ENCODE measurements around the gene ANO4.

GRCh38 chr12:100940503-100940902, 145.9 kb downstream of the ANO4 start:
- TF ChIP-seq, protein P1, sequence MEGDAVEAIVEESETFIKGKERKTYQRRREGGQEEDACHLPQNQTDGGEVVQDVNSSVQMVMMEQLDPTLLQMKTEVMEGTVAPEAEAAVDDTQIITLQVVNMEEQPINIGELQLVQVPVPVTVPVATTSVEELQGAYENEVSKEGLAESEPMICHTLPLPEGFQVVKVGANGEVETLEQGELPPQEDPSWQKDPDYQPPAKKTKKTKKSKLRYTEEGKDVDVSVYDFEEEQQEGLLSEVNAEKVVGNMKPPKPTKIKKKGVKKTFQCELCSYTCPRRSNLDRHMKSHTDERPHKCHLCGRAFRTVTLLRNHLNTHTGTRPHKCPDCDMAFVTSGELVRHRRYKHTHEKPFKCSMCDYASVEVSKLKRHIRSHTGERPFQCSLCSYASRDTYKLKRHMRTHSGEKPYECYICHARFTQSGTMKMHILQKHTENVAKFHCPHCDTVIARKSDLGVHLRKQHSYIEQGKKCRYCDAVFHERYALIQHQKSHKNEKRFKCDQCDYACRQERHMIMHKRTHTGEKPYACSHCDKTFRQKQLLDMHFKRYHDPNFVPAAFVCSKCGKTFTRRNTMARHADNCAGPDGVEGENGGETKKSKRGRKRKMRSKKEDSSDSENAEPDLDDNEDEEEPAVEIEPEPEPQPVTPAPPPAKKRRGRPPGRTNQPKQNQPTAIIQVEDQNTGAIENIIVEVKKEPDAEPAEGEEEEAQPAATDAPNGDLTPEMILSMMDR (IDR thresholded peaks at IDR 0.05; ENCODE audit: low read depth, low read length): no peak
- TF ChIP-seq POLR2A (IDR thresholded peaks at IDR 0.05; ENCODE audit: extremely low read depth, insufficient read length): no peak
- TF ChIP-seq, protein P2, sequence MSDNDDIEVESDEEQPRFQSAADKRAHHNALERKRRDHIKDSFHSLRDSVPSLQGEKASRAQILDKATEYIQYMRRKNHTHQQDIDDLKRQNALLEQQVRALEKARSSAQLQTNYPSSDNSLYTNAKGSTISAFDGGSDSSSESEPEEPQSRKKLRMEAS (IDR thresholded peaks at IDR 0.05; ENCODE audit: low read depth, low read length): no peak

Measured in NB4 (cell line).